ENCODE measurements around the gene MTCP1. TPM values are rescaled to one million over a fixed set of nuclear protein-coding genes. Genes with fewer than 3 reads are reported as not detected.

Gene MTCP1
- total RNA-seq, 2 experiments from 2014 or later = 17.0 to 18.9 TPM

GRCh38 chrX:155069414-155069813, 1.5 kb downstream of the MTCP1 start:
- Mint-ChIP-seq H3K4me3 (peak overlapping the region; percentile 89), H3K27me3 (no peaks in the 10 kb centered on the region), H3K4me1 (ENCODE audit: low read depth) (peaks cover 52% of the 10 kb centered on the region), H3K27ac (peak overlapping the region; percentile 97), H3K9me3 (no peaks in the 10 kb centered on the region), H3K36me3 (ENCODE audit: low read depth) (peaks cover 31% of the 10 kb centered on the region)
- Histone ChIP-seq H3K4me3 (ENCODE audit: low read length) (peak overlapping the region; percentile 83), H3K4me1 (ENCODE audit: insufficient read depth, low read length) (peaks cover 15% of the 10 kb centered on the region), H3K9me3 (ENCODE audit: control insufficient read depth in 1 of 2, insufficient read depth in 1 of 2, low read length in 2 of 2) (no peaks in the 10 kb centered on the region), H3K27me3 (ENCODE audit: control insufficient read depth in 1 of 2, insufficient read depth in 2 of 2, low read length in 2 of 2) (no peaks in the 10 kb centered on the region), H3K36me3 (ENCODE audit: insufficient read depth, low read length) (peaks cover 10% of the 10 kb centered on the region), H3K27ac (ENCODE audit: low read depth in 1 of 2, low read length in 2 of 2) (no peak overlapping the region)
- TF ChIP-seq, protein P1, sequence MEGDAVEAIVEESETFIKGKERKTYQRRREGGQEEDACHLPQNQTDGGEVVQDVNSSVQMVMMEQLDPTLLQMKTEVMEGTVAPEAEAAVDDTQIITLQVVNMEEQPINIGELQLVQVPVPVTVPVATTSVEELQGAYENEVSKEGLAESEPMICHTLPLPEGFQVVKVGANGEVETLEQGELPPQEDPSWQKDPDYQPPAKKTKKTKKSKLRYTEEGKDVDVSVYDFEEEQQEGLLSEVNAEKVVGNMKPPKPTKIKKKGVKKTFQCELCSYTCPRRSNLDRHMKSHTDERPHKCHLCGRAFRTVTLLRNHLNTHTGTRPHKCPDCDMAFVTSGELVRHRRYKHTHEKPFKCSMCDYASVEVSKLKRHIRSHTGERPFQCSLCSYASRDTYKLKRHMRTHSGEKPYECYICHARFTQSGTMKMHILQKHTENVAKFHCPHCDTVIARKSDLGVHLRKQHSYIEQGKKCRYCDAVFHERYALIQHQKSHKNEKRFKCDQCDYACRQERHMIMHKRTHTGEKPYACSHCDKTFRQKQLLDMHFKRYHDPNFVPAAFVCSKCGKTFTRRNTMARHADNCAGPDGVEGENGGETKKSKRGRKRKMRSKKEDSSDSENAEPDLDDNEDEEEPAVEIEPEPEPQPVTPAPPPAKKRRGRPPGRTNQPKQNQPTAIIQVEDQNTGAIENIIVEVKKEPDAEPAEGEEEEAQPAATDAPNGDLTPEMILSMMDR (IDR thresholded peaks at IDR 0.05) = no peak
- ChIA-PET POLR2A (interaction anchor here (0.9 to 1.0 kb wide), 2 partner anchors 12 to 43 kb away, joined by 3 to 4 read pairs; partner anchors contain the start of gene FUNDC2), CTCF (no interaction called here)
- ATAC-seq (ENCODE audit: poor library complexity) = no peak
- intact Hi-C loops (cut with DNase I, micrococcal nuclease) = no loop called here
- DNase-seq = no peak

GRCh38 chrX:155068165-155068564, 2.8 kb downstream of the MTCP1 start:
- Mint-ChIP-seq H3K4me3 (peak overlapping the region; percentile 34), H3K27ac (no peak overlapping the region), H3K4me1 (ENCODE audit: low read depth) (peaks cover 39% of the 10 kb centered on the region), H3K9me3 (no peaks in the 10 kb centered on the region), H3K36me3 (ENCODE audit: low read depth) (peaks cover 18% of the 10 kb centered on the region), H3K27me3 (no peaks in the 10 kb centered on the region)
- Histone ChIP-seq H3K27me3 (ENCODE audit: control insufficient read depth in 1 of 2, insufficient read depth in 2 of 2, low read length in 2 of 2) (no peaks in the 10 kb centered on the region), H3K4me3 (ENCODE audit: low read length) (no peak overlapping the region), H3K4me1 (ENCODE audit: insufficient read depth, low read length) (peaks cover 15% of the 10 kb centered on the region), H3K36me3 (ENCODE audit: insufficient read depth, low read length) (peaks cover 3% of the 10 kb centered on the region), H3K27ac (ENCODE audit: low read depth in 1 of 2, low read length in 2 of 2) (no peak overlapping the region), H3K9me3 (ENCODE audit: control insufficient read depth in 1 of 2, insufficient read depth in 1 of 2, low read length in 2 of 2) (no peaks in the 10 kb centered on the region)
- ChIA-PET CTCF (no interaction called here), POLR2A (no interaction called here)
- intact Hi-C loops (cut with DNase I, micrococcal nuclease) = no loop called here
- TF ChIP-seq, protein P1 (IDR thresholded peaks at IDR 0.05) = no peak
- no peak for DNase-seq
- ATAC-seq (ENCODE audit: poor library complexity) = no peak

GRCh38 chrX:155065035-155065734, 5.8 kb downstream of the MTCP1 start:
- H3K9me3 ChIP-seq (ENCODE audit: control insufficient read depth in 1 of 2, insufficient read depth in 1 of 2, low read length in 2 of 2) = no peaks in the 10 kb centered on the region
- intact Hi-C loops (cut with DNase I, micrococcal nuclease) = no loop called here
- Mint-ChIP-seq H3K9me3 (no peaks in the 10 kb centered on the region), H3K27me3 (no peaks in the 10 kb centered on the region), H3K27ac (no peak overlapping the region), H3K36me3 (ENCODE audit: low read depth) (peaks cover 5% of the 10 kb centered on the region), H3K4me1 (ENCODE audit: low read depth) (peaks cover 21% of the 10 kb centered on the region), H3K4me3 (no peak overlapping the region)
- H3K27ac ChIP-seq (ENCODE audit: low read depth in 1 of 2, low read length in 2 of 2) = no peak overlapping the region
- ATAC-seq (ENCODE audit: poor library complexity) (no peak), DNase-seq (no peak)
- CTCF ChIA-PET = no interaction called here
- POLR2A ChIA-PET = no interaction called here
- H3K36me3 ChIP-seq (ENCODE audit: insufficient read depth, low read length) = peaks cover 3% of the 10 kb centered on the region
- H3K27me3 ChIP-seq (ENCODE audit: control insufficient read depth in 1 of 2, insufficient read depth in 2 of 2, low read length in 2 of 2) = no peaks in the 10 kb centered on the region
- TF ChIP-seq, protein P1 (IDR thresholded peaks at IDR 0.05) = no peak
- peaks cover 6% of the 10 kb centered on the region for H3K4me1 ChIP-seq (ENCODE audit: insufficient read depth, low read length)
- H3K4me3 ChIP-seq (ENCODE audit: low read length) = no peak overlapping the region
